Nephron (organoid): Measurements from ENCODE around the gene CYBA.

Experiments
- H3K27ac Mint-ChIP-seq, 3 experiments: 2 replicates each; pipeline ENCODE4 v1.8.0; 2020; ENCODE audit warnings: mixed read lengths in 3 of 3, mild to moderate bottlenecking in 2 of 3, moderate library complexity in 1 of 3
- H3K27me3 Mint-ChIP-seq: 2 replicates; pipeline ENCODE4 v1.8.0; 2021; ENCODE audit warnings: low read depth, mild to moderate bottlenecking, moderate library complexity, mixed read lengths
- H3K36me3 Mint-ChIP-seq: 2 replicates; pipeline ENCODE4 v1.8.0; 2020; ENCODE audit warnings: low read depth, mixed read lengths
- H3K4me1 Mint-ChIP-seq: 2 replicates; pipeline ENCODE4 v1.8.0; 2020; ENCODE audit warnings: mixed read lengths
- H3K4me3 Mint-ChIP-seq, 3 experiments: 2 replicates each; pipeline ENCODE4 v1.8.0; 2020; ENCODE audit warnings: mild to moderate bottlenecking in 3 of 3, mixed read lengths in 3 of 3, moderate library complexity in 2 of 3
- H3K9me3 Mint-ChIP-seq: 2 replicates; pipeline ENCODE4 v1.8.0; 2020; ENCODE audit warnings: mixed read lengths
- TF ChIP-seq, protein P1 (sequence below), 3 experiments: fragments of 200-600 bp; sonication (generic); IDR thresholded peaks; one replicate each; pipeline ENCODE4 v1.5.0; 2021; ENCODE audit warnings: antibody characterized with exemption in 3 of 3; ENCODE audit not compliant: unreplicated experiment in 3 of 3

Gene CYBA

DNA sequence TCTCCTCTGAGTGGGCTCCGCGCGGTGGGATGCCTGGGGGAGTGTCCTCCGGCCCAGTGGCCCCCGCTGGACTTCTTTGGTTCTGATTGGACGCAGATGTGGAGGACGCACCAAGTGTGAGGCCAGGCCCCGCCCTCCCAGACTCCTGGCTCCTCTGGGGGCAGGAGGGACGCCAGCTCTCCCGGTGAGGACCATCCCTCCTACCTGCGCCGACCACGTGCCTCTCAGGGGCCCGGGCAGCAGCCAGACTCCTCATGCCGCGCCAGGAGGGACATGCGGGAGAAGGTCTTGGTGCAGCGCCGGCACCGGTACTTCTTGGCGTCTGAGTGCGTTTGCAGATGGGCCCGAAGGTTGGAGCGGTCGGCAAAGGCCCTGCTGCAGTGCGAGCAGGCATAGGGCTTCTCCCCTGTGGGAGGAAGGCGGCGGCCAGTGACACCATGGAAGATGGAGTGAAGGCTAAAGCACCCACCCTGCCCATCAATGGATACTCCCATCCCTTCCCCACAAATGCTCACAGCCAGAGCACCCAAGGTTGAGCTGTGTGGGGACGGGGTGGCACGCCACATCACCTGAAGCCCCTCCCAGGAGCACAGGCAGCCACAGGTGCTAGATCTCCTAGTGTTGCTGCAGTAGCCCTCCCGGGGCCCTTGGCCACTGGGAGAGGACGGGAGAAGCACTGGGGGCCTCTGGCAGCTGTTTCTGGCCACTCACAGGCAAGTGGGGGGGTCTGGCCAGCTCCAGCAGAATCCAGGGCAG lies 27.5 kb upstream of the CYBA start:
- H3K27ac Mint-ChIP-seq, result no peak overlapping the region
- no peaks in the 10 kb centered on the region for H3K9me3 Mint-ChIP-seq
- TF ChIP-seq, protein P1, sequence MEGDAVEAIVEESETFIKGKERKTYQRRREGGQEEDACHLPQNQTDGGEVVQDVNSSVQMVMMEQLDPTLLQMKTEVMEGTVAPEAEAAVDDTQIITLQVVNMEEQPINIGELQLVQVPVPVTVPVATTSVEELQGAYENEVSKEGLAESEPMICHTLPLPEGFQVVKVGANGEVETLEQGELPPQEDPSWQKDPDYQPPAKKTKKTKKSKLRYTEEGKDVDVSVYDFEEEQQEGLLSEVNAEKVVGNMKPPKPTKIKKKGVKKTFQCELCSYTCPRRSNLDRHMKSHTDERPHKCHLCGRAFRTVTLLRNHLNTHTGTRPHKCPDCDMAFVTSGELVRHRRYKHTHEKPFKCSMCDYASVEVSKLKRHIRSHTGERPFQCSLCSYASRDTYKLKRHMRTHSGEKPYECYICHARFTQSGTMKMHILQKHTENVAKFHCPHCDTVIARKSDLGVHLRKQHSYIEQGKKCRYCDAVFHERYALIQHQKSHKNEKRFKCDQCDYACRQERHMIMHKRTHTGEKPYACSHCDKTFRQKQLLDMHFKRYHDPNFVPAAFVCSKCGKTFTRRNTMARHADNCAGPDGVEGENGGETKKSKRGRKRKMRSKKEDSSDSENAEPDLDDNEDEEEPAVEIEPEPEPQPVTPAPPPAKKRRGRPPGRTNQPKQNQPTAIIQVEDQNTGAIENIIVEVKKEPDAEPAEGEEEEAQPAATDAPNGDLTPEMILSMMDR (IDR thresholded peaks at IDR 0.05; ENCODE audit: unreplicated experiment in 3 of 3), result no peak
- H3K4me1 Mint-ChIP-seq, result peaks cover 13% of the 10 kb centered on the region
- no peaks in the 10 kb centered on the region for H3K36me3 Mint-ChIP-seq
- peaks cover 20% of the 10 kb centered on the region for H3K27me3 Mint-ChIP-seq
- H3K4me3 Mint-ChIP-seq, result no peak overlapping the region

DNA sequence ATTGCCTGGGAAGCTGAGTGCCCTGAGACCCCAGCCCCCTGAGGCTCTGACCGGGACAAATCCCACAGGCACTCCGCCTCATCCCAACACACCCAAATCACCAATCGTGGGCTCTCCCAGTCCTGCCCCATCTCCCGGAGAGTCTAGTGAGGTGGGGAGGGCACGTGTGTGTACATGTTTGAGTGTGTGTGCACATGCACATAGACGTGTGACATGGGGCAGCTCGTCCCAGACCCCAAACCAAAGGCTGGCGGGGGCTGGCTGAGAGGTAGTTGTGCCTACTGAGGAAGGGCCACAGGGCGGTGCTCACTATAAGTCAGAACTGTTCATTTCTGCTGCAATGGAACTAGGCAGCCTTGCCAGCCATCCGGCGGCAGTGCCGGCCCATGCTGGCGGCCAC lies 26.9 kb upstream of the CYBA start:
- TF ChIP-seq, protein P1 (IDR thresholded peaks at IDR 0.05; ENCODE audit: unreplicated experiment in 3 of 3), result no peak
- Mint-ChIP-seq H3K27ac (no peak overlapping the region), H3K27me3 (peaks cover 15% of the 10 kb centered on the region), H3K9me3 (no peaks in the 10 kb centered on the region), H3K36me3 (no peaks in the 10 kb centered on the region), H3K4me1 (peaks cover 13% of the 10 kb centered on the region), H3K4me3 (no peak overlapping the region)

DNA sequence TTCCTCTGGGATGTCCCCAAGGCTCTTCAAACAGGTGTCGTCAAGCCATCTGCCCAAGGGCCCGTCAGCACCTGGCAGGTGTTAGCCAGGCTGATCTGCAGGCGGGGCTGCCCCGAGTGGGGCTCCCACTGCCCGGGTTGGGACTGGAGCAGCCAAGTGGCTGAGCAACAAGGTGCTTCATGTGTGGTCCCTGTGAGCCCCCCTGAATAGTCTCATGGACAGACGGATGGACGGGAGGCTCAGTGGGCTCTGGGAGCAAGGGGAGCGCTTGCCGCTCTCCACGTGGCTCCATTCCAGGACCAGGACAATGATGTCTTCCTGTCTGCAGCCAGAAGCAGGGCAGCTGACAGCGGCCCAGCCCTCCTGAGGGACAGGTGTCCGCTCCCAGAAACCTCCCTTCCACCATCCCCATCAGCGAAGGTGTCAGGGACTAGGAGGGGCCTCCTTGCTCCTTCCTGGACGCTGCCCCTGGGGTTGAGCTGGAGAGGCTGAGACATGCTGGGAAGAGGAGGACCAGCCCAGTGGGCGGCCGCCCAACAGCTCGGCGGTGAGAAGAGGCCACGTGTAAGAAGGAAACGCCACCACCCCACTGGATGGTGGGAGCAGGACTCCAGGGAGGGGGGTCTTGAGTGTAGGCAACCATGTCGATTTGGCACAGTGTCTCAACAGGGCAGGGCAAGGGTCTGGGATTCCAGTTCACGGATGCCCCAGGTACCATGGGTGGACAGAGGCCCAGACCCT lies 25.8 kb upstream of the CYBA start:
- TF ChIP-seq, protein P1 (IDR thresholded peaks at IDR 0.05; ENCODE audit: unreplicated experiment in 3 of 3), result no peak
- H3K27ac Mint-ChIP-seq, result no peak overlapping the region
- H3K4me3 Mint-ChIP-seq, result no peak overlapping the region

DNA sequence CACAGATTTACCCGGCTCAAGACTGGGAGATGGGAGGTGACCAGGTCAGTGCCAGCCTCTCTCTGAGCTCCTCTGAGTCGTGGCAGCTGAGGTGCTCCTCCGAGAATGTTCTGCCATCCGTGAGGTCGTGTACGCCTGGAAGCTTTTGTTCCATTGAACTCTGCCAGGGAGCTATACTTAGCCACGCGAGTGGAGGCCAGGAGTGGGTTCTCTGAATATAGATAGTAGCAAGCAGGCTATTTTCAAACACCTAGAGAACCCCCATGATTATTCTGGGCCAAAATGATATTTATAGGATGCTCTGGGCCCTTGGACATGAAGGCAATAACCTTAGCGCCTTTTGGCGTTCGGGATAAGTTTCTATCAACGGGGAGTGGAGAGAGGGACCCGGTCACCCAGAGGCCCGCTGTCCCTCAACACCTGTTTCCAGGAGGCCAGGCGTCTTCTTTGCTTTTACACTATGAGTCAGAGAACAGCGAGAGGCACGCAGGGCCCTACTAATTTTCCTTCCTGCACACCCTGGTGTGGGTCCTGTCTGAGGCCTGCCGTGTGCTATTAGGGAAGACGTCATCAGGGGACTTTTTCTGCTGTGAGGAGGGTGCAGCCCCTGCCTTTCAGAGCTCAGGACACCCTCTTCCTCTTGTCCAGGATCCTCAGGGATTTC lies 23.0 kb upstream of the CYBA start:
- TF ChIP-seq, protein P1 (IDR thresholded peaks at IDR 0.05; ENCODE audit: unreplicated experiment in 3 of 3), result no peak
- peaks cover under 1% of the 10 kb centered on the region for H3K36me3 Mint-ChIP-seq
- peak overlapping the region in 1 of 3 experiments; percentile 11 for H3K4me3 Mint-ChIP-seq
- no peaks in the 10 kb centered on the region for H3K9me3 Mint-ChIP-seq
- no peaks in the 10 kb centered on the region for H3K27me3 Mint-ChIP-seq
- peaks cover 13% of the 10 kb centered on the region for H3K4me1 Mint-ChIP-seq
- no peak overlapping the region for H3K27ac Mint-ChIP-seq

More for the DNA sequence above, 25.8 kb upstream of the CYBA start:
- H3K4me1 Mint-ChIP-seq, result peaks cover 13% of the 10 kb centered on the region
- H3K9me3 Mint-ChIP-seq, result no peaks in the 10 kb centered on the region
- H3K27me3 Mint-ChIP-seq, result peaks cover 5% of the 10 kb centered on the region
- no peaks in the 10 kb centered on the region for H3K36me3 Mint-ChIP-seq

DNA sequence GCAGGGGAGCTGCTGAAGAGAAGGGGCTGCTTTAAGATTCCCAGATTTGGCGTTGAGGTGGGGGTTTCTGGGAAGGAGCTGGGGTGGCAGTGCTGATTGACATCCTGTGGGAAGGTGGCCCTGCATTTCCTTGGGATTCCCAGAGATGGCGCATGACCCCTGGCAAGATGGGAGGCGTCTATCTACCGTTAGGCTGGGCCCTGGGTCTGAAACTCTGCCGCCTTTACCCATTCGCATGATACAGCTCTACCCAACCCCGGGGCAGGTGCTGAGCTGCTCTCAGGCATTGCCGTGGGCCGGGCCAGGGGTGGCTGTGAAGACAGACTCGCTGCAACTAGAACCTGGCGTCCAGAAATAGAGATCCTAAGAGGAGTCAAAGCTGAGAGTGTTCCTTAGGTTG lies 21.9 kb upstream of the CYBA start:
- Mint-ChIP-seq H3K27me3 (peaks cover 4% of the 10 kb centered on the region), H3K4me1 (peaks cover 13% of the 10 kb centered on the region), H3K27ac (no peak overlapping the region), H3K4me3 (no peak overlapping the region), H3K9me3 (no peaks in the 10 kb centered on the region), H3K36me3 (peaks cover 4% of the 10 kb centered on the region)
- TF ChIP-seq, protein P1 (IDR thresholded peaks at IDR 0.05; ENCODE audit: unreplicated experiment in 3 of 3), result peak in 2 of 3 experiments; percentile 16 to 23
